A549 treated with ZK216348 at 1 μM for 4 hours (cell line): ENCODE measurements around the gene INTS3. TPM values are rescaled to one million over a fixed set of nuclear protein-coding genes. Genes with fewer than 3 reads are reported as not detected.

ENCODE experiments used
- total RNA-seq: library from RNA; stranded (reverse); fragments of 200-300 nt; extraction: Qiagen RNA extraction; gene quantifications from 5 replicates; pipeline ENCODE4 v1.2.3, GENCODE V29; 2022; ENCODE audit warnings: low read depth

The INTS3 gene, protein sequence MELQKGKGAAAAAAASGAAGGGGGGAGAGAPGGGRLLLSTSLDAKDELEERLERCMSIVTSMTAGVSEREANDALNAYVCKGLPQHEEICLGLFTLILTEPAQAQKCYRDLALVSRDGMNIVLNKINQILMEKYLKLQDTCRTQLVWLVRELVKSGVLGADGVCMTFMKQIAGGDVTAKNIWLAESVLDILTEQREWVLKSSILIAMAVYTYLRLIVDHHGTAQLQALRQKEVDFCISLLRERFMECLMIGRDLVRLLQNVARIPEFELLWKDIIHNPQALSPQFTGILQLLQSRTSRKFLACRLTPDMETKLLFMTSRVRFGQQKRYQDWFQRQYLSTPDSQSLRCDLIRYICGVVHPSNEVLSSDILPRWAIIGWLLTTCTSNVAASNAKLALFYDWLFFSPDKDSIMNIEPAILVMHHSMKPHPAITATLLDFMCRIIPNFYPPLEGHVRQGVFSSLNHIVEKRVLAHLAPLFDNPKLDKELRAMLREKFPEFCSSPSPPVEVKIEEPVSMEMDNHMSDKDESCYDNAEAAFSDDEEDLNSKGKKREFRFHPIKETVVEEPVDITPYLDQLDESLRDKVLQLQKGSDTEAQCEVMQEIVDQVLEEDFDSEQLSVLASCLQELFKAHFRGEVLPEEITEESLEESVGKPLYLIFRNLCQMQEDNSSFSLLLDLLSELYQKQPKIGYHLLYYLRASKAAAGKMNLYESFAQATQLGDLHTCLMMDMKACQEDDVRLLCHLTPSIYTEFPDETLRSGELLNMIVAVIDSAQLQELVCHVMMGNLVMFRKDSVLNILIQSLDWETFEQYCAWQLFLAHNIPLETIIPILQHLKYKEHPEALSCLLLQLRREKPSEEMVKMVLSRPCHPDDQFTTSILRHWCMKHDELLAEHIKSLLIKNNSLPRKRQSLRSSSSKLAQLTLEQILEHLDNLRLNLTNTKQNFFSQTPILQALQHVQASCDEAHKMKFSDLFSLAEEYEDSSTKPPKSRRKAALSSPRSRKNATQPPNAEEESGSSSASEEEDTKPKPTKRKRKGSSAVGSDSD
- 14.3 to 22.7 TPM (median 21.4 TPM) in 5 replicates for total RNA-seq

DNA sequence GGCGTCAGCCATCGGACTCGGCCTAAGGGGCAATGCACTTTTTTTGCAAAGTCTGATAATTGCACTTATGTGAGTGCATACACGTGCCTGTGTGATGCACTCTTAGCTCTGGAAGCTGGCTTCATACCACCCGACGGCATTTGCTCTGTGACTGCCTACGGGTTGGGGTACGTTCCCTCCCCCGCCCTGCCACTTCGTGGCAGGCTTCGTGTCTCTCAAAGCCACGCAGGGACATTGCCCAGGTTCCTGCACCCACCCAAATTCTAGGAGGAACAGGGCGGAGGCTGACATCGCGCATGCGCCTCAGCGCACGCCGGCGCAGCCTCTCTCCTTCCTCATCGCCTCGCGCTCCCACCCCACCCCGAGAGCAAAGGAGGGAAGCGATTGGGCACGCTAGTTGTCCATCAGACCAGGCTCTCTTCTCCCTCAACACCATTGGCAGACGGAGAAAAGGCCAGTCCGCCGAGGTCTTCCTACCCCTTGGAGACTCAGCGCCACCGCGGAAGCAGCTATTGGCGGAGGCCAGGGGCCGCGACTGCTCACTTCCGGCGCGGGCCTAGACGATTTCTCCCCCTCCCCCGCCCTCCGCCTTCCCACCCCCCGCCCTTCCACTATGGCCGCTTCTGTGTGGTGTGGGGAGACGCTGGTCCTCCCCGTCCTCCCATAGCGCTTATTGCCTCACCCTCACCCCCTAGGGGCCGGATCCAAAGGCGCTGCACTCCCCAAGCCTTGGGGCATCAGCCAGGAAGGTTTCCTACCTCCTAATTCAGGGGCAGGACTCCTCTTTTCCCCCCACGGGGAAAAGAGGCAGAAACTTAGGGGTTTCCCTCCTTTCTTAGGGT lies at the start of gene INTS3:
TSS of gene INTS3 (plus strand) at position 588 of the 842 bp plus-strand sequence. CDS start 585 bp downstream, outside the sequence.

DNA sequence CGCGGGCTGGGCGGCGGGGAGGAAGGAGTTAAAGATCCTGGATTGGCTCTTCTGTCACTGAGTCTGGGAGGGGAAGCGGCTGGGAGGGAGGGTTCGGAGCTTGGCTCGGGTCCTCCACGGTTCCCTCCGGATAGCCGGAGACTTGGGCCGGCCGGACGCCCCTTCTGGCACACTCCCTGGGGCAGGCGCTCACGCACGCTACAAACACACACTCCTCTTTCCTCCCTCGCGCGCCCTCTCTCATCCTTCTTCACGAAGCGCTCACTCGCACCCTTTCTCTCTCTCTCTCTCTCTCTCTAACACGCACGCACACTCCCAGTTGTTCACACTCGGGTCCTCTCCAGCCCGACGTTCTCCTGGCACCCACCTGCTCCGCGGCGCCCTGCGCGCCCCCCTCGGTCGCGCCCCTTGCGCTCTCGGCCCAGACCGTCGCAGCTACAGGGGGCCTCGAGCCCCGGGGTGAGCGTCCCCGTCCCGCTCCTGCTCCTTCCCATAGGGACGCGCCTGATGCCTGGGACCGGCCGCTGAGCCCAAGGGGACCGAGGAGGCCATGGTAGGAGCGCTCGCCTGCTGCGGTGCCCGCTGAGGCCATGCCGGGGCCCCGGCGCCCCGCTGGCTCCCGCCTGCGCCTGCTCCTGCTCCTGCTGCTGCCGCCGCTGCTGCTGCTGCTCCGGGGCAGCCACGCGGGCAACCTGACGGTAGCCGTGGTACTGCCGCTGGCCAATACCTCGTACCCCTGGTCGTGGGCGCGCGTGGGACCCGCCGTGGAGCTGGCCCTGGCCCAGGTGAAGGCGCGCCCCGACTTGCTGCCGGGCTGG lies 49.1 kb upstream of the INTS3 start, which contains the start of gene NPR1:
TSS of gene NPR1 (plus strand) at position 170 of the 818 bp plus-strand sequence. CDS start at position 591, 421 bp downstream.

GRCh38 chr1:153774780-153775457 lies 47.1 kb downstream of the INTS3 start, which contains the start of gene SLC27A3:
Gene SLC27A3, plus strand, starts transcription at chr1:153775407. Its CDS starts 91 bp downstream, at chr1:153775498.

Other genes with a start within 250 kb of the INTS3 start
- gene S100A6, start 192.1 kb upstream of the INTS3 start, total RNA-seq: 3,257 to 3,743 TPM (median 3,382 TPM) in 5 replicates
- 0.41 to 1.7 TPM (median 0.88 TPM) in 5 replicates for gene S100A5, start 187.1 kb upstream of the INTS3 start, total RNA-seq
- 1,529 to 1,824 TPM (median 1,687 TPM) in 5 replicates for gene S100A4, start 182.2 kb upstream of the INTS3 start, total RNA-seq
- 86.7 to 117 TPM (median 103 TPM) in 5 replicates for gene S100A3, start 178.8 kb upstream of the INTS3 start, total RNA-seq
- gene S100A2, start 162.2 kb upstream of the INTS3 start, total RNA-seq: 19.1 to 29.3 TPM (median 27.2 TPM) in 5 replicates
- 374 to 526 TPM (median 478 TPM) in 5 replicates for gene S100A16, start 114.9 kb upstream of the INTS3 start, total RNA-seq
- gene S100A14, start 111.7 kb upstream of the INTS3 start, total RNA-seq: 0.55 to 1.3 TPM (median 0.80 TPM) in 5 replicates
- 158 to 174 TPM (median 170 TPM) in 5 replicates for gene S100A13, start 100.5 kb upstream of the INTS3 start, total RNA-seq
- gene S100A1, start 99.6 kb upstream of the INTS3 start, total RNA-seq: 0.55 to 0.96 TPM (median 0.83 TPM) in 3 of 5 replicates, not detected in the others
- gene CHTOP, start 94.0 kb upstream of the INTS3 start, total RNA-seq: 66.8 to 83.3 TPM (median 79.6 TPM) in 5 replicates
- gene SNAPIN, start 69.3 kb upstream of the INTS3 start, total RNA-seq: 50.2 to 65.2 TPM (median 55.4 TPM) in 5 replicates
- 260 to 318 TPM (median 271 TPM) in 5 replicates for gene ILF2, start 57.1 kb upstream of the INTS3 start, total RNA-seq
- 0.46 to 1.5 TPM (median 1.2 TPM) in 5 replicates for gene NPR1, start 49.4 kb upstream of the INTS3 start, total RNA-seq
- 0.95 to 2.6 TPM (median 1.3 TPM) in 5 replicates for gene SLC27A3, start 47.4 kb downstream of the INTS3 start, total RNA-seq
- 7.0 to 11.9 TPM (median 8.5 TPM) in 5 replicates for gene GATAD2B, start 194.9 kb downstream of the INTS3 start, total RNA-seq
- gene DENND4B, start 218.7 kb downstream of the INTS3 start, total RNA-seq: 19.2 to 41.6 TPM (median 37.9 TPM) in 5 replicates
- 29.1 to 43.8 TPM (median 41.5 TPM) in 5 replicates for gene CRTC2, start 230.6 kb downstream of the INTS3 start, total RNA-seq
- 133 to 166 TPM (median 157 TPM) in 5 replicates for gene SLC39A1, start 235.5 kb downstream of the INTS3 start, total RNA-seq
- 7.5 to 11.4 TPM (median 9.7 TPM) in 5 replicates for gene CREB3L4, start 239.9 kb downstream of the INTS3 start, total RNA-seq
- 104 to 153 TPM (median 147 TPM) in 5 replicates for gene JTB, start 249.6 kb downstream of the INTS3 start, total RNA-seq